K562 (cell line): ENCODE results near the gene NHS. TPM values are rescaled to one million over a fixed set of nuclear protein-coding genes. Genes with fewer than 3 reads are reported as not detected.

Experiments
- ATAC-seq: fragments of 200-7000 bp; cut with Tn5 transposase; 3 replicates; pipeline ENCODE4 v1.9.1; 2020; ENCODE audit warnings: moderate library complexity
- BruUV-seq: library from RNA; stranded (reverse); fragments of 400-500 nt; replicated peaks from 2 replicates; lab custom pipeline; 2021; lab: Mats Ljungman, UMichigan
- CTCF ChIA-PET: fragments of 300-600 bp; formaldehyde crosslinking; extraction: SDS; loops from one replicate; lab custom pipeline; 2021; ENCODE audit warnings: low intra/inter-chr PET ratio; lab: Yijun Ruan, JAX
- POLR2A ChIA-PET: fragments of 300-600, 350-650 bp; sonication (Branson Sonifier 250); formaldehyde crosslinking; extraction: SDS; loops from one replicate; lab custom pipeline; 2021; ENCODE audit warnings: antibody characterized with exemption, inconsistent platforms; lab: Yijun Ruan, JAX
- DNase-seq, 4 experiments: peaks; one replicate each; pipeline versions ENCODE4 v3.0.0 to v3.0.0-alpha.2; 2011 to 2018; ENCODE audit warnings: low spot score in 3 of 4, mixed read lengths in 3 of 4; ENCODE audit errors: extremely low read depth in 1 of 4
- FAIRE-seq: peaks from 2 replicates; lab custom pipeline; 2011; peaks lifted over from hg19 to GRCh38; lab: Jason Lieb, UNC
- H2AFZ ChIP-seq: 2 replicates; pipeline ENCODE4 v1.6.0; 2011; ENCODE audit warnings: low read depth, low read length, control low read depth, inconsistent platforms
- H3K27ac ChIP-seq: fragments of 200-600 bp; 3 replicates; pipeline ENCODE4 v1.8.0; 2011; ENCODE audit warnings: low read depth, mild to moderate bottlenecking, control low read depth, inconsistent platforms, low read length, moderate library complexity, mixed read lengths; ENCODE audit errors: extremely low read depth
- H3K27me3 ChIP-seq, 2 experiments: fragments of 300-600 bp in 1 of 2; 2 replicates in 1 of 2; 3 replicates in 1 of 2; pipeline versions ENCODE4 v1.6.0 to v1.8.0; 2011; ENCODE audit warnings: inconsistent platforms in 2 of 2, low read length in 2 of 2, mild to moderate bottlenecking in 1 of 2, mixed read lengths in 1 of 2, moderate library complexity in 1 of 2; ENCODE audit not compliant: control insufficient read depth in 2 of 2, insufficient read depth in 2 of 2
- H3K36me3 ChIP-seq: fragments of 300-600 bp; 3 replicates; pipeline ENCODE4 v1.8.0; 2011; ENCODE audit warnings: mild to moderate bottlenecking, low read length, inconsistent platforms; ENCODE audit not compliant: control insufficient read depth, insufficient read depth
- H3K4me1 ChIP-seq, 2 experiments: fragments of 200-600 bp in 1 of 2; replicated peaks in 1 of 2; 2 replicates in 1 of 2; 3 replicates in 1 of 2; pipeline versions ENCODE4 v1.5.1 to v1.8.0; 2011; ENCODE audit warnings: inconsistent platforms in 2 of 2, low read length in 2 of 2, mild to moderate bottlenecking in 1 of 2, mixed read lengths in 1 of 2, moderate library complexity in 1 of 2; ENCODE audit not compliant: control insufficient read depth in 2 of 2, insufficient read depth in 2 of 2
- H3K4me2 ChIP-seq: 2 replicates; pipeline ENCODE4 v1.6.1; 2011; ENCODE audit warnings: low read length, control low read depth, inconsistent platforms, mixed read lengths; ENCODE audit not compliant: insufficient read depth
- H3K4me3 ChIP-seq: fragments of 200-600 bp; sonication (generic), shearing (Covaris generic); 2 replicates; pipeline ENCODE4 v1.5.1; 2016; ENCODE audit warnings: control low read depth, inconsistent platforms
- H3K79me2 ChIP-seq: fragments of 200-600 bp; 3 replicates; pipeline ENCODE4 v1.8.0; 2011; ENCODE audit warnings: low read length, inconsistent platforms; ENCODE audit not compliant: control insufficient read depth, insufficient read depth
- H3K9ac ChIP-seq, 2 experiments: 2 replicates each; pipeline versions ENCODE4 v1.6.0 to v1.6.1; 2011; ENCODE audit warnings: low read depth in 2 of 2, low read length in 2 of 2, control low read depth in 1 of 2, inconsistent platforms in 1 of 2, mild to moderate bottlenecking in 1 of 2, mixed read lengths in 1 of 2; ENCODE audit not compliant: insufficient read depth in 1 of 2
- H3K9me1 ChIP-seq: one replicate; pipeline ENCODE4 v1.6.0; 2011; ENCODE audit warnings: inconsistent platforms, mild to moderate bottlenecking, low read length, moderate library complexity; ENCODE audit not compliant: control insufficient read depth, insufficient read depth
- H3K9me3 ChIP-seq: replicated peaks from 2 replicates; pipeline ENCODE4 v1.5.1; 2011; ENCODE audit warnings: low read depth, low read length, inconsistent platforms; ENCODE audit not compliant: control insufficient read depth, insufficient read depth
- H4K20me1 ChIP-seq: replicated peaks from 2 replicates; pipeline ENCODE4 v1.6.1; 2011; ENCODE audit warnings: low read length, inconsistent platforms, mixed read lengths; ENCODE audit not compliant: control insufficient read depth, insufficient read depth
- CAMTA2 ChIP-seq: fragments of 250-450 bp; sonication (Bioruptor Pico); conservative IDR thresholded peaks from 2 replicates; pipeline ENCODE4 v1.5.1; 2022
- FOXP4 ChIP-seq: sonication (generic); formaldehyde crosslinking; IDR thresholded peaks from 2 replicates; pipeline ENCODE4 v1.8.0; 2022; ENCODE audit warnings: mild to moderate bottlenecking, missing genetic modification reagents, borderline replicate concordance
- KLF1 ChIP-seq: fragments of 450-650 bp; IDR thresholded peaks from 2 replicates; pipeline ENCODE4 v1.6.1; 2016; ENCODE audit warnings: missing genetic modification characterization, missing compliant biosample characterization
- KLF16 ChIP-seq: IDR thresholded peaks from 2 replicates; pipeline ENCODE4 v1.6.1; 2016; ENCODE audit warnings: antibody characterized with exemption
- PYGO2 ChIP-seq: fragments of 450-650 bp; IDR thresholded peaks from 2 replicates; pipeline ENCODE4 v1.6.1; 2016; ENCODE audit warnings: mild to moderate bottlenecking, missing genetic modification characterization, moderate library complexity, missing compliant biosample characterization
- RBM22 ChIP-seq: fragments of 200-400 bp; formaldehyde crosslinking; IDR thresholded peaks from 2 replicates; pipeline ENCODE4 v1.6.1; 2018; ENCODE audit warnings: low read length, low read depth; ENCODE audit not compliant: poor library complexity, severe bottlenecking
- REST ChIP-seq, 2 experiments: fragments of 450-650 bp; formaldehyde crosslinking in 1 of 2; IDR thresholded peaks; 2 replicates each; pipeline versions ENCODE4 v1.4.0 to v1.6.1; 2014 to 2020; ENCODE audit warnings: mild to moderate bottlenecking in 2 of 2, borderline replicate concordance in 1 of 2, low read depth in 1 of 2
- U2AF1 ChIP-seq: fragments of 200-400 bp; formaldehyde crosslinking; optimal IDR thresholded peaks from 2 replicates; pipeline ENCODE3; 2017; ENCODE audit warnings: mild to moderate bottlenecking, low read depth, low read length, moderate library complexity
- WHSC1 ChIP-seq: IDR thresholded peaks from one replicate; pipeline ENCODE4 v1.6.1; 2012; ENCODE audit warnings: low read length, control low read depth, inconsistent platforms
- ZNF217 ChIP-seq: sonication (generic); formaldehyde crosslinking; IDR thresholded peaks from 2 replicates; pipeline ENCODE4 v1.8.0; 2022; ENCODE audit warnings: mild to moderate bottlenecking, missing genetic modification reagents
- ZNF449 ChIP-seq: fragments of 250-450 bp; sonication (Bioruptor Pico); IDR thresholded peaks from 2 replicates; pipeline ENCODE4 v1.8.0; 2022; ENCODE audit warnings: moderate library complexity, mild to moderate bottlenecking, inconsistent platforms
- in situ Hi-C: fragments of 300-500 bp; cut with MboI; formaldehyde crosslinking; loops from 4 replicates; pipeline ENCODE4 v1.15.0; 2018; ENCODE audit warnings: inconsistent platforms, mixed read lengths
- intact Hi-C: fragments of 100-400 bp; cut with micrococcal nuclease; formaldehyde crosslinking; loops from 2 replicates; pipeline ENCODE4 v1.14.2; 2022
- polyA plus RNA-seq, 8 experiments: library from polyadenylated mRNA; depleted of rRNA in 4 of 8; stranded (reverse) in 5 of 8; unstranded in 3 of 8; fragments of >200 nt; fragmentation: Nextera tagmentation in 2 of 8; fragmentation: Illumina TruSeq in 1 of 8; extraction: Ambion mirVana in 2 of 8; extraction: Trizol in 1 of 8; gene quantifications; 2 replicates each; pipeline versions ENCODE4 v1.2.1 to v1.2.3, GENCODE V29; 2011 to 2014; ENCODE audit warnings: inconsistent platforms in 1 of 8, missing spikeins in 1 of 8
- total RNA-seq, 7 experiments: library from RNA; depleted of rRNA in 6 of 7; stranded (reverse); fragments of >200 nt in 6 of 7; fragmentation: Illumina TruSeq in 2 of 7; extraction: Trizol in 2 of 7; gene quantifications; 2 replicates each; pipeline versions ENCODE4 v1.2.1 to v1.2.3, GENCODE V29; 2011 to 2021; ENCODE audit warnings: low replicate concordance in 1 of 7

The NHS gene
- total and polyA plus RNA-seq, 9 of the 15 experiments (the other 6 are each of a cell fraction or from before 2014, with no cell fraction given) = 0.02 TPM; not detected in 8

- ATAC-seq (no peak), FAIRE-seq (no peak), DNase-seq (no peak)
- TF ChIP-seq KLF16 = no peak
- no peak for TF ChIP-seq RBM22
- TF ChIP-seq PYGO2 = no peak
- TF ChIP-seq WHSC1 = no peak
- no peak for TF ChIP-seq REST (IDR thresholded peaks at IDR 0.05; ENCODE audit: borderline replicate concordance)
- no peak for TF ChIP-seq REST (CRISPR knock-in tag; IDR thresholded peaks at IDR 0.05; ENCODE audit: low read depth)
- no peak for TF ChIP-seq ZNF449 (CRISPR knock-in tag)
- no peak for TF ChIP-seq U2AF1
- no peak for TF ChIP-seq ZNF217 (CRISPR knock-in tag)
- no peak for TF ChIP-seq FOXP4 (CRISPR knock-in tag)
- no peak for TF ChIP-seq KLF1
- no peak for TF ChIP-seq CAMTA2 (CRISPR knock-in tag)
Observed at GRCh38 chrX:17336377-17336776, 38.6 kb upstream of the NHS start.

More at GRCh38 chrX:17336377-17336776, 38.6 kb upstream of the NHS start:
- Histone ChIP-seq H3K9me3 (no peaks in the 10 kb centered on the region), H3K4me1 (no peaks in the 10 kb centered on the region), H3K9me1 (no peaks in the 10 kb centered on the region), H3K4me2 (no peak overlapping the region), H3K27ac (no peak overlapping the region), H4K20me1 (no peaks in the 10 kb centered on the region; the same call in 1 of the 2 replicates), H3K36me3 (no peaks in the 10 kb centered on the region), H3K79me2 (no peaks in the 10 kb centered on the region), H3K9ac (no peak overlapping the region), H3K27me3 (no peaks in the 10 kb centered on the region), H2AFZ (no peak overlapping the region), H3K4me3 (no peak overlapping the region)
- CTCF ChIA-PET = no interaction called here
- no TSS peak for BruUV-seq
- intact Hi-C loops = no loop called here
- in situ Hi-C loops = no loop called here
- POLR2A ChIA-PET = no interaction called here
